NCI-H1417 treated with DMSO at 0.1 percent for 48 hours (cell line): Measurements from ENCODE around the gene NOG.

ENCODE experiments used
- DNase-seq: peaks from one replicate; lab custom pipeline; 2025; lab: John Stamatoyannopoulos, UW

NOG gene

DNA sequence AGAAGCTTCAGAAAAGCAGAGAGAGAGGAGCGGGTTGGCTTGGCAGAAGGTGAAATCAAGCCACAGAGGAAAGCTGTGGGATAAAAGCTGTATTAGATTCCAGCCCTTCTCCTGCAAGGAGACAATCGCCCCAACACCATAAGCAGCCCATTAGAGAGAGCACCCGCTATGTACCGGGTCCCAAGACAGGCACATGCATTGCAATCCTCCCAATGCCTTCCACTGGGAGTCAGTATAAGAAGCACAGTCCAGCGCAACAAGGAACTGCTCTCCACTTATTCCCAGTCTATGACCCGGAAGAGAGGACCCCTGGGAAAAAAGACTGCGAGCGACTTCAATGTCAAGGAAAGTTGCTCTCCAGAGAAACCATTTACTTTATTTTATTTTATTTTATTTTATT is 43.8 kb downstream of the NOG start:
- no peak for DNase-seq

DNA sequence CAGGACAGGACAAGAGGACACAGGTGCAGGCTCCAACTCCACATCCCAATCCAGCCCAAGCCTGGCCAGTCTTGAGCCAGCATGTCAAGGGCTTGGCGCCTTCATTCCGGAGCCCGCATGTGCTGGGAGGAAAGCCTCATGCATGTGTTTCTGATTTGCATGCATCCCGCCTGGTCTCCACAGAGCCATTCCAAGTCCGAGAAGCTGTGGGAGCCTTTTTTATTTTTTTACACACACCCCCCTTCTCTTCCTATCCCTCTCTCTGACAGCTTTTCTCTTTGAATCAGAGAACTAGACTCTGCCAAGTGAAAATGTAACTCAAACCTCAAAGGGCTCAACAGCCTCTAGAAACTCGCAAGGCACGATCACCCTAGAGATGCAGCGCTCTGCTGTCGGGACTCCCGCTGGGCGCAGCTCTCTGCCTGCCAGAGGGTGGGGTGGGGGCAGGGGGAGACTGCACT is 45.1 kb downstream of the NOG start:
- DNase-seq: no peak

DNA sequence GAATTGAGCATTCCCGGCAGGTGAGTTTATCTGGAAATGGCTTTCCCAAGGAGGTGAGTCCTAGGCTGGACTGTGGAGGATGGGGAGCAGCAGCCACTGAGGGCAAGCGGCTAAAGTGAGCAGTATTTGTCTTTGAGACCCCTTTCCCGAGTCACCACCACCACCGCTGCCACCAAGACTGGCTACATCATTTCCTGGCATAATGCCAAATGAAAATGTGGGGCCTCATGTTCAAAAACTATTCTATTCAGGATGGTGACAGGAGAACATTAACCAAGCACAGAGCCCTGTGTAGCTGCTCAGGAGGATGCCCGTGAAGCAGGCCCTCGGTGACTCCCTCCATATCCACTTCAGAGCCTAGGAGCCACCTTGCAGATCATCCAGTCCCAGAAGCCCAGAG is 46.0 kb downstream of the NOG start:
- no peak for DNase-seq

DNA sequence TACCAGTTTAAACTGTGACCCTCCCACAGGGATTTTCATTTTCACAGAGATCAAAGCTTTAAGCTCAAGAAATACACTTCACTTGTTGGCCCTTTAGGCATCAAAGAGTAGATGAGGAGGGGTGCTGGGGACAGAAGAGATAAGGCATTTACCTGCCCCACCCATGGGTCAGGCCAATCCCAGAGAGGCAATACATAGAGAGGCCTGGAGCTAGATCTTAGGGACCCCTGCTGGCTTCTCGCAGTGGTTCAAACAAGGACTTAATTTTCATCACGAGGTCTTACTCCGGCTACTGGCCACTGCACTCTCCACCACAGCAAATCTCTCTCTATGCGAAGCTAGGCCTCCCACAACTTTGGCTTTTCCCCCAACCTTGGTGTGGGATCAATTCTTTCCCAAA is 46.6 kb downstream of the NOG start:
- no peak for DNase-seq

GRCh38 chr17:56641373-56641772 is 47.9 kb downstream of the NOG start:
- no peak for DNase-seq

DNA sequence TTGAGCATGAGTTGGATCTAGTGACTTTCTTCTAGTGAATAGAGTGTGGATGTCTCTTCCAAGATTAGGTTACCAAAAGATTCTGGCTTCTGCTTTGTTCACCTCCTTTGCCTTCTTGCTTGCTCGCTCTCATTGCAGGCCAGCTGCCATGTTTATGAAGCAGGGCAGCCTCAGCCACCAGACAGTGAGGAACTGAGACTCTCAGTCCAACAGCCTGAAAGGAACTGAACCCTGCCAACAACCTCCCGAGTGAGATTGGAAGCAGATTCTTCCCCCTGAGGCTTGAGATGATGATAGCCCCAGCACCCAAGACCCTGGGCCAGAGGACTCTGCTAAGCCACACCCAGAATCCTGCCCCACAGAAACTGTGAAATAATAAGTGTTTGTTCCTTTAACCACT is 48.4 kb downstream of the NOG start:
- DNase-seq: no peak

DNA sequence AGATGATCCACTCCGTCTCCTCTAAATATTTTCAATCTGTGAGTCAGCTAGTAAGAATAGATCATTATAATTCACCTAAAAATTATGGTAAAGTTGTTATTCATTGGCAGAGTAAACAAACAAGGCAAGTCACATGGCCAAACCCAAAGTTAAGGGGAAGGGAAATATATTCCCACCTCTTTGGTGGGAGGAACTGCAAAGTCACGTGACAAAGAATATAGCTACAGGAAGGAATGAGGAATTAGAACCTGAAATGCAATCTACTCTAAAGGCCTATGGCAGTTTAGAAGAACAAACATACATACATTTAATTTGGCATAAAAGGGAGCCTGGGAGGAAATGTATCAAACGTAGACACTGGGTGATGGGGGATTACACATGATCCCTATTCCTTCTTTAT is 48.9 kb downstream of the NOG start:
- no peak for DNase-seq
